HepG2 (cell line): Measurements from ENCODE around the gene TMEM229B. TPM values are rescaled to one million over a fixed set of nuclear protein-coding genes. Genes with fewer than 3 reads are reported as not detected.

ENCODE experiments used
- AGO1 ChIP-seq: fragments of 200-400 bp; formaldehyde crosslinking; IDR thresholded peaks from 2 replicates; pipeline ENCODE4 v1.6.1; 2017; ENCODE audit warnings: mild to moderate bottlenecking, low read depth, low read length, moderate library complexity; ENCODE audit not compliant: poor library complexity, severe bottlenecking
- ETV6 ChIP-seq: sonication (generic); formaldehyde crosslinking; conservative IDR thresholded peaks from 2 replicates; pipeline ENCODE4 v1.4.0; 2020; ENCODE audit warnings: missing genetic modification reagents
- POGZ ChIP-seq: sonication (generic); formaldehyde crosslinking; IDR thresholded peaks from 2 replicates; pipeline ENCODE4 v1.4.0; 2020; ENCODE audit warnings: mild to moderate bottlenecking, missing genetic modification reagents
- PRDM10 ChIP-seq: sonication (generic); formaldehyde crosslinking; IDR thresholded peaks from 2 replicates; pipeline ENCODE4 v1.4.0; 2020; ENCODE audit warnings: low read depth, missing genetic modification reagents
- REXO4 ChIP-seq: sonication (generic); formaldehyde crosslinking; IDR thresholded peaks from 2 replicates; pipeline ENCODE4 v1.8.0; 2022; ENCODE audit warnings: missing genetic modification reagents, mild to moderate bottlenecking, borderline replicate concordance
- ZFX ChIP-seq: sonication (generic); formaldehyde crosslinking; IDR thresholded peaks from 2 replicates; pipeline ENCODE4 v1.4.0; 2020; ENCODE audit warnings: mild to moderate bottlenecking, low read depth, missing genetic modification reagents, moderate library complexity
- ZNF691 ChIP-seq: sonication (generic); formaldehyde crosslinking; IDR thresholded peaks from 2 replicates; pipeline ENCODE4 v1.4.0; 2020; ENCODE audit warnings: missing genetic modification reagents, low read depth, mild to moderate bottlenecking, borderline replicate concordance
- polyA plus RNA-seq, 8 experiments: library from polyadenylated mRNA; depleted of rRNA in 3 of 8; stranded (reverse) in 7 of 8; unstranded in 1 of 8; fragments of >200 nt; fragmentation: Illumina TruSeq in 4 of 8; extraction: Trizol in 4 of 8; gene quantifications; 2 replicates each; pipeline versions ENCODE4 v1.2.1 to v1.2.3, GENCODE V29; 2011 to 2016; ENCODE audit warnings: low read depth in 4 of 8, missing spikeins in 1 of 8, mixed read lengths in 1 of 8; ENCODE audit not compliant: insufficient read depth in 1 of 8
- total RNA-seq, 5 experiments: library from RNA; depleted of rRNA; stranded (reverse); fragments of >200 nt; fragmentation: Illumina TruSeq; extraction: Trizol; gene quantifications; 2 replicates each; pipeline ENCODE4 v1.2.3, GENCODE V29; 2016; ENCODE audit warnings: low read depth in 1 of 5
- TF ChIP-seq, protein P1 (sequence below): sonication (generic); formaldehyde crosslinking; IDR thresholded peaks from 2 replicates; pipeline ENCODE4 v1.4.0; 2020; ENCODE audit warnings: missing genetic modification reagents
- TF ChIP-seq, protein P2 (sequence below): sonication (generic); formaldehyde crosslinking; IDR thresholded peaks from 2 replicates; pipeline ENCODE4 v1.8.1; 2023; ENCODE audit warnings: mild to moderate bottlenecking, missing genetic modification reagents

The TMEM229B gene
- total and polyA plus RNA-seq, 2 of the 13 experiments (the other 11 are each of a cell fraction or from before 2014, with no cell fraction given), result 0.69 to 1.1 TPM

DNA sequence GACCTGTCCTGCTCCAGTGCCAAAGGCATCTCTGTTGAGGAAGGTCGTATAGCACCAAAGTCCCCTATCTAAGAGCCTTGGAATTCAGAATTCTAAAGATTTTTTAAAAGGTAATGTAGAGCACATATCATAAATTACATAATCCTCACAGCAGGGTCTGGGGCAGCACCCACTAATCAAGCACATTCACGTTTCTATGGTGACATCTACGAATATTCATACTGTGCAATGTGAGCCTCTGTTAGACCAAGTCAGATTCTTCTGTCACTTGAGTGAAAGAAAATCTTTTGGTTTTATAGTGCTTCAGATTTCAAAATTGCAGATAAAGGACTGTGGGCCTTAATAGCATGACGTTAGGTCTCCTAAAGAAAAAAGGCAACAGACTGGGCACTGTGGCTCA, 13.1 kb upstream of the TMEM229B start (continued):
- TF ChIP-seq ZNF691, result no peak
- no peak for TF ChIP-seq ZFX
- no peak for TF ChIP-seq ETV6 (CRISPR knock-in tag)
- TF ChIP-seq PRDM10 (CRISPR knock-in tag), result no peak
- TF ChIP-seq AGO1, result no peak
- TF ChIP-seq, protein P1, sequence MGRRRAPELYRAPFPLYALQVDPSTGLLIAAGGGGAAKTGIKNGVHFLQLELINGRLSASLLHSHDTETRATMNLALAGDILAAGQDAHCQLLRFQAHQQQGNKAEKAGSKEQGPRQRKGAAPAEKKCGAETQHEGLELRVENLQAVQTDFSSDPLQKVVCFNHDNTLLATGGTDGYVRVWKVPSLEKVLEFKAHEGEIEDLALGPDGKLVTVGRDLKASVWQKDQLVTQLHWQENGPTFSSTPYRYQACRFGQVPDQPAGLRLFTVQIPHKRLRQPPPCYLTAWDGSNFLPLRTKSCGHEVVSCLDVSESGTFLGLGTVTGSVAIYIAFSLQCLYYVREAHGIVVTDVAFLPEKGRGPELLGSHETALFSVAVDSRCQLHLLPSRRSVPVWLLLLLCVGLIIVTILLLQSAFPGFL (CRISPR knock-in tag), result no peak
- TF ChIP-seq REXO4, result no peak
- TF ChIP-seq, protein P2, sequence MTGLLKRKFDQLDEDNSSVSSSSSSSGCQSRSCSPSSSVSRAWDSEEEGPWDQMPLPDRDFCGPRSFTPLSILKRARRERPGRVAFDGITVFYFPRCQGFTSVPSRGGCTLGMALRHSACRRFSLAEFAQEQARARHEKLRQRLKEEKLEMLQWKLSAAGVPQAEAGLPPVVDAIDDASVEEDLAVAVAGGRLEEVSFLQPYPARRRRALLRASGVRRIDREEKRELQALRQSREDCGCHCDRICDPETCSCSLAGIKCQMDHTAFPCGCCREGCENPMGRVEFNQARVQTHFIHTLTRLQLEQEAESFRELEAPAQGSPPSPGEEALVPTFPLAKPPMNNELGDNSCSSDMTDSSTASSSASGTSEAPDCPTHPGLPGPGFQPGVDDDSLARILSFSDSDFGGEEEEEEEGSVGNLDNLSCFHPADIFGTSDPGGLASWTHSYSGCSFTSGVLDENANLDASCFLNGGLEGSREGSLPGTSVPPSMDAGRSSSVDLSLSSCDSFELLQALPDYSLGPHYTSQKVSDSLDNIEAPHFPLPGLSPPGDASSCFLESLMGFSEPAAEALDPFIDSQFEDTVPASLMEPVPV (CRISPR knock-in tag), result no peak
- no peak for TF ChIP-seq POGZ (CRISPR knock-in tag)
- TF ChIP-seq, all 625 proteins: peak for 0
